Activated CD4-positive, alpha-beta T cell treated with anti-CD3 and anti-CD28 coated beads, Interleukin-2, amount 50 U/mL, for 24 hours (primary cell): Measurements from ENCODE around the gene FZD4.
"Not testable (repeated sequence)": the region's sequence is repeated elsewhere in the genome, so short reads cannot be mapped to it uniquely, and the experiment has no call there.

Experiments
- DNase-seq, 2 donors: peaks; one replicate each; pipeline ENCODE4 v3.0.0-alpha.2; 2020; ENCODE audit warnings: low read depth in 1 of 2, low spot score in 1 of 2

FZD4 gene

DNA sequence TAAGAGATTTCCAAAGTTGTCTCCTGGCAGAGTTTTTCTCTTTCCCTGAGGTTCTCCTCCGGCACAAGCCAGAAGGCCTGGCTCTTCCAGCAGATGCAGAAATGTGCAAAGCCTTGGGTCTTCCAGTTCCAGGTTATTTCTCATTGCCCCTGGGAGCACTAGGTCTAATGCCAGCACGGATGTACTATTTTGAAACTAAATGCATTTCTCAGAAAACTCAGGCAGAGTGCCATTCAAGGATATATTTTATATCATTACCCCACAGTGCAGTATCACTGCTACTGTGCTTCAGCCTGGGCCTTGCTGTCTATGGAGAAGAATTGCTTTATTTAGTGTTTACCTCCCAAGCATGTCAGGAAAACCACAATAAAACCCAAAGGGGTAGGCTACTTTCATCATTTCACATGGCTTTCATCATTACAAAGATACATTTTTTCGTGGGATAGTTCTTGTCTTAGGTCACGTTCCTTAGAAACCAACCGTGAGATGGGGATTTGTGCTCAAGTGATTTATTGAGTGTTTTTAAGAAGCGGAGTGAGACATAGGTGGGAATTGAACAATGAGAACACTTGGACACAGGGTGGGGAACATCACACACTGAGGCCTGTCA lies 22.4 kb upstream of the FZD4 start:
- no peak for DNase-seq

DNA sequence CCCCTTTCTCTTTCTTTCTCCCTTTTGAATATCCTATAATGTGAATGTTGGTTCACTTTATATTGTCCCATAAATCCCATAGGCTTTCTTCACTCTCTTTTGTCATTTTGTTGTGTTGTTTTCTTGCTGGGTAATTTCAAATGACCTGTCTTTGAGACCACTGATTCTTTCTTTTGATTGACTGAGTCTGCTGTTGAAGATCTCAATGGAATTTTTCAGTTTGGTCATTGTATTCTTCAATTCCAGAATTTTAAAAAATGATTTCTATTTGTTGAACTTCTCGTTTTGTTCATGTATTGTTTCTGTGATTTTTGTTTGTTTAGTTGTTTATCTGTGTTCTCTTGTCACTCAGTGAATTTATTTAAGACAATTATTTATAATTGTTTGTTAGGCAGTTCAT lies 17.5 kb upstream of the FZD4 start:
- DNase-seq = no peak

DNA sequence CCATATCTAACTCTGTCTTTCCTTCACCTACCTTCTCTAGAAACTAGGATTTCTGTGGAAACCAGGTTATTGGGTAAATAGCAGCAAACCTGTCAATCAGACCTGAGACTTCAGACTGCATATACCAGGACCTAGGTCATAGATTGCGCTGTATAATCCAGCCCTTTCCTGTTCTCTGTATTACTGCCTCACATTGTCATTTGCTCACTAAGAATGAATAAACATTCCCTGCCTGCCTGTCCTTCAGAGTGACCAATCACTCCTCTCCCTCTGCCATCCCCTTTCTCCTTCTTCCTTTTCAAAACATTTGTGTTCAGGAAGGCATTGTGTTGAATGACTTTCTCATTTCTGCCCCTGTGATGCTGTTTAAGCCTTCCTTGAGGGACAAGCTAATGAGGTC lies 14.1 kb upstream of the FZD4 start:
- no peak for DNase-seq

DNA sequence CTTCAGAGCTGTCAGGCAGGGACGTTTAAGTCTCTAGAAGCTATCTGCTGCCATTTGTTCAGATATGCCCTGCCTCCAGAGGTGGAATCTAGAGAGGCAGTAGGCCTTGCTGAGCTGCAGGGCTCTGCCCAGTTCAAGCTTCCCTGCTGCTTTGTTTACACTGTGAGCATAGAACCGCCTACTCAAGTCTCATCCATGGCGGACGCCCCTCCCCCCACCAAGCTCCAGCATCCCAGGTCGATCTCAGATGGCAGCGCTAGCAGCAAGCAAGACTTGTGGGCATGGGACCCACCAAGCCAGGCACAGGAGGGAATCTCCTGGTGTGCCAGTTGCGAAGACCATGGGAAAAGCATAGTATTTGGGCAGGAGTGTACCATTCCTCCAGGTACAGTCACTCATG lies 12.4 kb upstream of the FZD4 start:
- not testable (repeated sequence) for DNase-seq

DNA sequence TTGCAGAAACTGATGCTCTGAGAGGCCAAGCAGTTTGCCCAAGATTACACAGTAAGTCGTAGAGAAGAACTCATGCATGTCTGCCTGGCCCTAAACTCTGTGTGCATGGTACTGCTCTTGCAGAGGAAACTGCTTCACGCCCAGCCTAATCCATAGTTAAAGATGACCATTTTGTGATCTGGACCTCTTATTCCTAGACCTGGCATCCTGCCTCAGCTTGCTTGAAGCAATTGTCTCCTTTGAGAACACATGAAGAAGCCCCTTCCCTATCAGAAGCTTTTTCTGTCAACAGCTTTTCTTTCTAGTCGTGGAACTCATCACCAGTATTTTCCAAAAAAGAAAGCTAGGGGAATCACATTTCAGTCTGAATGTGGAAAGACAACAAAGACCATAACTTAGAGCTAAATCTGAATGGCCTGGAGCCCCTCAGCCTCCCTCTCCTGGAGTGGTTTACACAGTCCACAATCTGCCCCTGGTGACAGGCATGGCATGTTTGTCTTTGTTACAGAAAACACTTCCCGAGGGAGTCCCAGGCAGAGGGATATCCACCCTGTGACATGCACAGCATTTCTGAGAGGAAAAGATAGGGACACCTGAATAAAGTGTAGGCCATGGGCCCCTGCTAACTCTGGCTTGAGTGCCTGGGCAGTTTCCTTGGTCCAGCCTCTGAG lies 2.9 kb upstream of the FZD4 start:
- no peak for DNase-seq

DNA sequence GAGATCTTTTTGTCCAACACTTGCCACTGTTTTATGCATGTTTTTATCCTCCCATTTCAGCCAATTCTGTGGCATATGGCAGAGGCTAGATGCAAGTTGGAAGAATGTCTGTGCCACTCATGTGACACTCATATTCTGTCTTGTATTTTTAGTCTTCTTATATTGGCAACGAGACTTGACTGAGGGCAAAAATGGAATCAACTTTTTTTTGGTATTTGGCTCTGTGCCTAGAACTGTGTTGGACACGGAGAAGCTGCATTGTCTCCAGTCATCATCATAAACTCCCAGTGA lies 1.7 kb upstream of the FZD4 start:
- DNase-seq = no peak

DNA sequence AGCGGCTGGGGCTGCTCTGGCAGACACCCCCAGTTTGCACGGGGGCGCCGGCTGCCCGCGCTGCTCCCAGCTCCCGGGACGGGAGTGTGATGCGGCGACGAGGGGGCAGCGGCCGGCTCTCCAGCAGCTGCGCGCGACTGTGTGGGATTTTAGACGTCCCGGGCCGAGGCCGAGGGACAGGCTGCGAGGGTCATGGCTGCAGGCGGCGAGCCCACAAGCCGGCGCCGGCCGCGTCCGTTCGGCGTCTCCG lies 159 bp downstream of the FZD4 start:
- DNase-seq = no peak

DNA sequence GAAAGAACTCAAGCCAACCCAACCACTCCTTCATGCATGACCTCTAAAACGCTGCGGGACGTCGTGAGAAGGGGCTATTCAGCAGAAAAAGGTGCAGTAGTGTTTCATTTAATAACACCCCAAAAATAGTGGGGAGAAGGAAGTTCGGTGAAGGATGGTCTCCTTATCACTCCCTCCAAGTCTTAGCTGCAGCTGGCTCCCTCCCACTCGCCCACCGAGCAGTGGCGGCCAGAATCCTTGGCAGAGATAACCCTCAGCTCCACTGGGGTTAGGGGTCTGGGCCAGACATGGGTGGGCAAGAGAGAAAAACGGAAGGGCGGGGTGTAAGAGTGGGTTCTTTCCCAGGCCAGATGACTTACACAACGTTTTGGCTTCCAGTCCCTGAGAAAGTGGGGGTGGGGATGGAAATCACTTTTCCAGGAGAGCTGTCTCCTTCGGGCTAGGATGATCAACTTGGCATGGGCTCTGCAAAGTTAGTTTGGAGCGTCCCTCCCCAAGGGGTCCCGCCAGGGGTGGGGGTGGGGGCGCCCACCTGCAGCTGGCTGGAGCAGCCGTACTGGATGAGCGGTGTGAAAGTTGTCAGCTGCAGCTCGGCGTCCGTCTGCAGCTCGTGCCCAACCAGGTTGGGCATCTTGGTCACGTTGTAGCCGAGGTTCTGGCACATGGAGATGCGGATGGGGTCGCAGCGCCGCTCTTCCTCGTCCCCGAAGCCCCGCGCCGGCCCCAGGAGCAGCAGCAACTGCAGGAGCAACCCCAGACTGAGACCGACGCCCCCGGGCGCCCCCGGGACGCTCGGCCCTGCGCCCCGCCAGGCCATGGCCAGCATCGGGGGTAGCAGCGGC lies 705 bp downstream of the FZD4 start:
- no peak for DNase-seq

DNA sequence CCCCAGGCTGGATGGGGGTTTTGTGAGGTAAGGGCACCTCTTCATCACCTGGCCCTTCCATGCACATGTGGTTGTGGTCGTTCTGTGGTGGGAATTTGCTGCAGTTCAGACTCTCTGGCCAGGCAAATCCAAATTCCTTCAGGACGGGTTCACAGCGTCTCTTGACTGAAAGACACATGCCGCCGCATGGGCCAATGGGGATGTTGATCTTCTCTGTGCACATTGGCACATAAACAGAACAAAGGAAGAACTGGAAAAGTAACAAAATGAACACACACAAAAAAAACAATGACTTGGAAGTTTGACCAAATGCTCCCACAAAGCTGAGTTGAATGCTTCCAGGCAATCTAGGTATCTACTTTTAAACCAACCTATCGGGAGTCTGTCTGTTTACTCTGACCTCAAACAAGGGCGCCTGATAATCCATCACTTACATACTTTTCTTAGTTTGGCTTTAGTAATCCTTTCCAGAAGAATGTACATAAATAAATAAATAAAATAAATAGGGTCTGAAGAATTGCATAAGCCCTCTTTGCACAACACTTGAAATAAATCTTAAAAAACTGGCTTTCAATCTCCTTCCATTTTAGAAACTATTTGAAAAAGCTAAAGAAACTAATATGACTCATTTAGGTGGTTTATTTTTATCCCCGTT lies 2.8 kb downstream of the FZD4 start:
- no peak for DNase-seq

DNA sequence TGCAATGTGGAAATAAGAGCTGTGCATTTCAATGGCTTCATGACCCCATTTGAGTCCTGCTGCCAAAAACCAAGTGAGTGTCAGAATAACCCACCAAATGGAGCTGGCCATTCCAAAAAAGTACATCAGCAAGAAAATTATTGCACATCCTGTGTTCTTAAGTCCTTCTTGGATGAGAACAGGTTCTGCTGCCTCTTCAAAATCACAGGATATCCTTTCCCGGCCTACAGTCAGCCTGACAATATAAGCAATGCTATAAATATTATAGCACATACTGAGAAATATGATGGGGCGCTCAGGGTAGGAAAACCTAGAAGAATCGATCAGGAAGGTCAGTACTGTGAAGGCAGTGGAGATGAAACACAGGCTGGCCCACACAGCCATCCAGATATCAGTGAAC lies 3.5 kb downstream of the FZD4 start:
- no peak for DNase-seq

DNA sequence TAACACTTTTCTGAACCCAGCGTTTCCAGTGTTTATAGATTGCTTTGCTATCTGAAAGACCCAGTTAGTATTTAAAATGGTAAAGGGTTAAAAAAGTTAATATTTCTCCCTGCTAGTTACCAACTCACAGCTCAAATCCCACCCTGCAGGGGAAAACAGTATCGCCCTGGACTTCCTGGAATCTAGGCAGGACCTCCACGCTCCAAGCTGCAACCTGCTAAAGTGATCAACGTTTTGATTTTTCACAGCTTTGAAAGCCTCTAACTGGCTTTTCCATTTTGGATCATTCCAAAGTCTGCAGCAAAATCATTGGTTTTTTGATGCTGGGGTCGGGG lies 4.6 kb downstream of the FZD4 start:
- no peak for DNase-seq

DNA sequence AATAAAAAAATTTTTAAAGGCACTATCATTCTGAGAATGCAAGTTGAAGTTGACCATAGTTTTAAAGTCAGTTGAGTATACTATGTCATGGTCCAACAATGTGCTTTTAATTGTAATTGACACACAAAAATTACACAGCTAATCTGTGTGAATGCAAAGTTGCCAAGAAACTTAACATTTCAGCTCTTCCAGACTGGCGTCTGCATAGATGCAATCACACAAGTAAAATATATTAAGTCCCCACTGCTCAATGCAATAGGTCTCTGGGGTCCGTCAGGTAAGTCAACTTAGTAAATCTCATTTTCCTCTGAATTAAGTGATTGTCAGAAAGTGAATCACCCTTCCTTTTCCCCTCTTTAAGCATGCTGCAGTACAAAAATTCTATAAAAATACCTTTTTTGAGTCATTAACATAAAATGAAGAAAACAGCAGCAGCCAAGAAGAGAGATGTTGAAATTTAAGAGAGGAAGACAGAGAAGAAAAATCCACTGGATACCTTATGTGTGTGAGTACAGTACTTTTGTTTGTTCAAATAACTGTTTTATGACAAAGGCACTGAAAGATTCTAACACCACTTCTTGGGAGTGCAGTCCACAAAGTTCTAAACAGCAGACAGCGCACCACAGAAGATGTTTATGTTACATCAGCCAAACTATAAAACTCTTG lies 5.1 kb downstream of the FZD4 start:
- DNase-seq = no peak

DNA sequence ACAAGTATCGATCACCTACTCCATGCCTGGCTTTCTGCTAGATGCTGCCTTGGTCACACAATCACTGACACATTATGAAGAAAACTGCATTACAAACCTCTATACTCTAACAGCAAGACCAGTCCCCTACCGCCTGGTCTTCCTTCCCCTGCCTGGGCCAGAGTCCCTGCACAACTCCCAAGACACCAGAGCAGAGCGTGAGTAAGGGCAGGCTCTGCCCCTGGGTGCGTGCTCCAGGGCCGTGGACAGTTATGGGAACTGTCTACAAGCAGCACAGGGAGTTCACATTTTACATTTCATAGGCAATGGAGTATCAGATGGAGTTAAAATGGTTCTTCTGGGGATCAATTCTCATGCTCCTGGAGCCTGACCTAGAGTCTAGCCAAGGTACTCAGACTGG lies 6.5 kb downstream of the FZD4 start:
- no peak for DNase-seq

DNA sequence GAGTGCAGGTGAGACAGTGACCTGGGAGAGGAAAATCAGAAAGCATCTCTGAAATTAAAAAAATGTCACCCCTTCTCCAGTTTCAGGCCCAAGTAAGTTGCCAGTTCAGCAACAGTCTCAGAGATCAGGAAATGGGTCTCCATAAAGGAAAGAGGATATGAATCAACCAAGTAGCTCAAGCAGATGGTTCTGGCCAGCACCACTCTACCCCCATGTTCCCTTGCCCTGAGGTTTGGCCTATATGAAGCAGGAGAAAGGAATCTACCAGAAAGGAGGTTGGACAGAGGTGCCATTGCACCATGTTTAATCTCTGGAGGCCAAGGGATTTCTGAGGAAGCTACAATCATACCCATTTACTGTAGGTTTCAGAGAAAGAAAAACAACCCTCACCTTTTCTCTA lies 7.7 kb downstream of the FZD4 start:
- no peak for DNase-seq

DNA sequence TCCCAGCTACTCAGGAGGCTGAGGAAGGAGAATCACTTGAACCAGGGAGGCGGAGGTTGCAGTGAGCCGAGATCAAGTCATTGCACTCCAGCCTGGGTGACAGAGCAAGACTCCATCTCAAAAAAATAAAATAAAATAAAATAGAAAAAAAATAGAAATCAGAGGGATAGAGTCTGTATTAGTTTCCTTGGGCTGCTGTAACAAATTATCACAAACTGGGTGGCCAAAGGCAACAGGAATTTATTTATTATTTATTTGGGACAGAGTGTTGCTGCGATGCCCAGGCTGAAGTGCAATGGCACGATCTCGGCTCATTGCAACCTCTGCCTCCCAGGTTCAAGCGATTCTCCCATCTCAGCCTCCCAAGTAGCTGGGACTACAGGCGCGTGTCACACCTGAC lies 11.7 kb downstream of the FZD4 start:
- DNase-seq = not testable (repeated sequence)

DNA sequence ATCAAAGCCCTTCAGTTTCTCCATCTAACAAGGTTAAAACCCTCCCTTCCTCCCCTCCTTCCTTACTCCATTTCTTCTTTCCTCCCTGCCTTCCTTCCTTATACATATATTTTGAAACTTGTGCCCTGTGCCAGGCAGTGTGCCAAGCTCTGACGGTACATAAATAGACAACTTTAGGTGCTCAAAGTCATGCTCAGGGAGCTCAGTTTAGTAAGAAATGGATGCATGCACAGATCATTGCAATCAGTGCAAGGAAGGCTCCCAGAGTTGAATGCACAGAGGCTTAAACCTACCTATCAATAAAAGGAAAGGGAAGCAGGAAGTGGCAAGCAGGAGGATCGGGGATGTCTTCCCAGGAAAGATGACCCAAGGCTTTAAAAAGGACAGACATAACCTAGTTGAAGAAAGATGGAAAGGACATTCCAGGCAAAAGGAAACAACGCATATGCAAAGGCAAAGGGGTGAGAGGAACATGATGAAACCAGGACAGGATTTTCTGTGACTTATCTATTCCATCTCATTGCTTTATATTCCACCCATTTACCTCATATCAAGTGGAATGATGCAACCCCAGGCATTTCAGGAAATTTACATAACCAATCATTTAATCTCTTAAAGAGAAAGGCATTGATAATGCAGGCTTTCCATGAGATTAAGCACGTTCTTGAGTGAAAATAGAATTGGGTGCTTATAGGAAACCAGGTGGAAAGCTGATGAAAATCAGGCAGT lies 13.2 kb downstream of the FZD4 start:
- no peak for DNase-seq

DNA sequence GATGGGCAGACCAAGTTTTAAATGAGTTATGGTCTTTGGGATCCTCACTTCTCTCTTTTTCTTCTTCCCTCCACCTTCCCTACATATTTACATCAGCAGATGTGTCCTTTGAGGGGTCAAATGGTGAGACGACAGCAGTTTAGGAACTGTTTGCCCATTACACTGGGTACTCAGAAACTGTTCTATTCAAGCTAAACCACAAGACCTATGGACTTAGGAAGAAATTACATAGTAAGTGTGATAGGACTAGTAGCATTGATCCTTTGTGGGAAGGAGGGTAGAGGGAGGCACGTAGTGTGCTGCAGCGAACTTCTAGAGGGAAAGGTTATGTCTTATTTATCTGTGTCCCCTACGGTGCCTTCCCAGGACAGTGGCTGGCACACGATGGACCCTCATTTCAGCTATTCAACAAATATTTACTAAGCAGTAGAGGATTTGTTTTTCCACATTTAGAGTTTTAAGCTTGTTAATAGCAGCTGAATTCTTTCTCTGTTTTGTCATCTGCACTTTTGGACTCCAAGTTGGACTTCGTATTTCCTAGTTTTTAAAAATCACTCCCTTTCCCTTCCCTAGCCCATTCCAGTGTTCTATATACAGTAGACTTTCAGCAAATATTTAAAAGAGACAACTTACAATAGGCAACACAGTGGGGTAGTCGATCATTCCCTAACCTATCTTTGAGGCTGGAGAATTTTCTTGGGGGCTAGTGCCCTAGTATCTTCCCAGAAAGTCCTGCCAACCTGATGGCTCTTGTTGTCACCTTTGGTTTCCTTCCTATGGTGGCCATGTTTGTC lies 13.9 kb downstream of the FZD4 start:
- no peak for DNase-seq

DNA sequence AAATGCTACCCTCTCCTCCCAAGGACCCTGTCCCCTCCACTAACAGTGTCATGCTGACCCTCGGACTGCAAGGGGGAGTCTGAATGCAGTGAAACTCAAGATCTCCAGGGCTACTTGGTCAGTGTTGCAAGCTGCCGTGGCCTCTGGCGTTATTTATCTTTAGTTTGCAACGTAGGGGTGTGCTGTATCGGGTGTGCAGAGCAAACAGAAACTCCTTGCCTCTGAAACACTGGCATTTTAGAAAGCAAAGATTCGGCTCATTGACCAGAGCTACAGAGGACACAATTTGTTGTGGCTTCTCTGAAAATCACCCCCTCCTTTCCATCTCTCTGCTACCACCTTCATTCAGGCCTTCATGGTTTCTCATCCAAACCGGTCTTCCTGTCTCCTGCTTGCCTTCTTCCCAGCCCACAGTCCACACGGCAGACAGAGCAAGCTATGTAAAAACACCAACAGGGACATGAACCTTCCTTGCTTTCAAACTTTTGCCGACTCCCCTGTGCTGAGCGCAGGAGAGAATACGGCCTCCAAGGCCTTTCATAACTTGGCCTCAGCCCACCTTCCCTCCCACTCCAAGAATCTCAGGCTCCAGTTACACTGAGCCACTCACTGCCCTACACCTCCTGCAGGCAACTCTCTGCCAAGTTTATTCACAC lies 14.9 kb downstream of the FZD4 start:
- DNase-seq = no peak

DNA sequence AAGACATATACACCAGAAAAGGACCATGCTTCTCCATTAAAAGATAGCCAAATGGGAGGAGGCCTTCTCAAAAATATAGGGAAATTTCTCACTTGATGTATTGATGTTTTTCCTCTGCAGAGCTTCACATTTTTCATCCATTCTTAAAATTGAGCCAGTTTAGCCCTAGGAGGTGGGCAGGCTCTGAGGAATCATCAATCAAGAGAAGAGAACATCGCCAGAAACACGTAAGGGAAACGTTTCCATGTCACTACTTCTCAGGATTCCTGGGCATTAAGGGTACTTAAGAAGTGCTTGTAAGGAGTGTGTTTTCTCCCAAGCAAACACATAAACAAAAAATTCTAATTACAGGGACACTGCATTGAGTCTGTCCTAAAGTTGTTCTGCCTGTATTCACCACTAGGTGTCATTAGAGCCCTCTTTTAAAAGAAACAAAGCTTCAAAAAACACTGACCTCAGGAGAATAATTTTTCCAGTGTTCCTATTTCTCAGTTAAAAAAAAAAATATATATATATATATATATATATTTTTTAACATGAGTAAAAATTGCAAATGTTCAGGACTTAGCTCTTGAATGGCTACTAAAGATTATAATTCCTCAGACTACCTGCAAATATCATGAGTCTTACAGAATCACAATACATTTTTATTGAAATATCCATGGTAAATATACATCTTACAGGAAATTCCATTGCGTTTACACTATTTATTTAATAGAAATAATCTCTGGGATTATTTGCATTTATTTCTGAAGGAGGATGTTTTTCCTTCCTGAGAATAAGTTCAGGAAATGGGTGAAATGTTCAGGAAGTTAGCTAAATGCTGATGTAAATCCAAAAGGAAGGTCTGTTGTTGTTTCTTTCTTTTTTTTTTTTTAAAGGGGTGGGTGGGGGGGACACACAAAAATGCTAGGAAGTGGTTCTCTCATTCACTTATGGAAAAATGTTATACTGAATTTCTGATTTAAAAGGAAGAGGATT lies 16.0 kb downstream of the FZD4 start:
- DNase-seq = no peak
